Measurements from ENCODE around the gene TMEM89.
A peak's percentile ranks its signal among the peaks of the same experiment; 100 is the strongest.

TMEM89 gene

GRCh38 chr3:48635222-48636021 is 13.9 kb upstream of the TMEM89 start, which contains the start of gene SLC26A6:
Gene SLC26A6 (minus strand): TSS chr3:48635461. CDS start chr3:48635393, 68 bp downstream.
- DNase-seq (ENCODE audit: low read depth, low spot score) = no peak
- H3K9me3 ChIP-seq (ENCODE audit: low read depth, low read length) = no peaks in the 10 kb centered on the region
- TF ChIP-seq POLR2AphosphoS5 (IDR thresholded peaks at IDR 0.05; ENCODE audit: borderline replicate concordance, low read depth, low read length) = peak; percentile 80
- no peak for TF ChIP-seq EZH2 (IDR thresholded peaks at IDR 0.05)
- peak within 1 kb of the TSS; percentile 59 for H3K9ac ChIP-seq (ENCODE audit: insufficient read length)
- H3K4me3 ChIP-seq = peak within 1 kb of the TSS; percentile 83
- H3K36me3 ChIP-seq (ENCODE audit: insufficient read depth, low read length) = no peaks in the 10 kb centered on the region
- no peak within 1 kb of the TSS for H3K27ac ChIP-seq

DNA sequence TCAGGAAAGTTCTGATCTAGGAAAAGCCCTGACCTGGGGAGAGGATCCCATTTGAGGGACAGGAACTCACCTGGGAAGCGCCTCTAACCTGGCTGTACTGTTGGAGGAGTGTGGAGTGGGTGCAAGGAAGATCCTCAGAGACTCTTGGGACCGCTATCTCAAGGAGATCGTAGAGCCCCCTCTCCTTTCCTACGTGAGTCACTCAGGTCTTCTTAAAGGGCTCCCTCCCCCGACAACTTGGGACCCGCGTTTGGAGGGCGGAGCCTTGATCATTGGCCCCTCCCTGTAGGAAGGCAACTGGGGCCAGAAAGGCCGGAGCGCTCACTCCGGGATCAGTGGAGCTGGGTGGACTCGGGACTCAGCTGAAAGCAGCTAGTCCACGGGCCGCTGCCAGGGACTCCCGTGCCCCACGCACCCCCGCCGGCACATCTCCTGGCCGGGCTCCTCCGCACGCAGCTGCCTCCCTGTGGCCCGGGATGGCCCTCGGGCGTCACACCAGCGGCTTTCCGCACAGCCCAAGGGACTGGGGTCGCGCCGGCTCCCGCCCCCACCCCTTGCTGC is 13.2 kb upstream of the TMEM89 start:
- H3K9me3 ChIP-seq (ENCODE audit: low read depth, low read length) = no peaks in the 10 kb centered on the region
- peak overlapping the region; percentile 59 for H3K9ac ChIP-seq (ENCODE audit: insufficient read length)
- H3K27ac ChIP-seq = no peak overlapping the region
- no peaks in the 10 kb centered on the region for H3K36me3 ChIP-seq (ENCODE audit: insufficient read depth, low read length)
- H3K4me3 ChIP-seq = peak overlapping the region; percentile 83
- TF ChIP-seq POLR2AphosphoS5 (IDR thresholded peaks at IDR 0.05; ENCODE audit: borderline replicate concordance, low read depth, low read length) (no peak), FOXP2 (optimal IDR thresholded peaks at IDR 0.05; ENCODE audit: control extremely low read depth, extremely low read length, insufficient read depth) (no peak), EZH2 (IDR thresholded peaks at IDR 0.05) (no peak)
- no peak for DNase-seq (ENCODE audit: low read depth, low spot score)

GRCh38 chr3:48633743-48634142 is 12.2 kb upstream of the TMEM89 start:
- TF ChIP-seq EZH2 (IDR thresholded peaks at IDR 0.05) (no peak), POLR2AphosphoS5 (IDR thresholded peaks at IDR 0.05; ENCODE audit: borderline replicate concordance, low read depth, low read length) (no peak), FOXP2 (optimal IDR thresholded peaks at IDR 0.05; ENCODE audit: control extremely low read depth, extremely low read length, insufficient read depth) (no peak)
- no peak overlapping the region for H3K4me3 ChIP-seq
- no peak overlapping the region for H3K9ac ChIP-seq (ENCODE audit: insufficient read length)
- no peak overlapping the region for H3K27ac ChIP-seq
- H3K9me3 ChIP-seq (ENCODE audit: low read depth, low read length) = no peaks in the 10 kb centered on the region
- H3K36me3 ChIP-seq (ENCODE audit: insufficient read depth, low read length) = no peaks in the 10 kb centered on the region
- no peak for DNase-seq (ENCODE audit: low read depth, low spot score)

DNA sequence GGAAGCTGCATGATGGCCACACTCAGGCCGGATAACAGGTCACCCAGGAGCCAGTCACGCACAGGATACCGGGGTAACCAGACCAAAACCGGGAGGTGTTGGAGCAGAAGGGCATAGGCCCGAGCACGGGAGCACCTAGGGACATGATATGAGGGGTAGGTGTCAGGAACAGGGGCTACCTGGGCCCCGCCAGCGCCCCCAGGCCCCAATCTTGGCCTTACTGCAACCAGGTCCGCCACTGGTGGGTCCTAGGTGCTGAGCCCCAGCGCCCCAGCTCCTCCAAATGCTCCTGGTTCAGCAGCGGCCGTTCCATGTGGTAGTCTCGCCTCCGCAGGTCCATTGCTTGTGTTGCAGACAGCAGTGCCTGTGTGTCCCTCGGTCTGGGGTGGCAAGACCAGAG is 11.7 kb upstream of the TMEM89 start:
- TF ChIP-seq FOXP2 (optimal IDR thresholded peaks at IDR 0.05; ENCODE audit: control extremely low read depth, extremely low read length, insufficient read depth) (no peak), EZH2 (IDR thresholded peaks at IDR 0.05) (no peak), POLR2AphosphoS5 (IDR thresholded peaks at IDR 0.05; ENCODE audit: borderline replicate concordance, low read depth, low read length) (no peak)
- Histone ChIP-seq H3K27ac (no peak overlapping the region), H3K9ac (ENCODE audit: insufficient read length) (no peak overlapping the region), H3K4me3 (no peak overlapping the region), H3K36me3 (ENCODE audit: insufficient read depth, low read length) (no peaks in the 10 kb centered on the region), H3K9me3 (ENCODE audit: low read depth, low read length) (no peaks in the 10 kb centered on the region)
- no peak for DNase-seq (ENCODE audit: low read depth, low spot score)

- no peak for TF ChIP-seq FOXP2 (optimal IDR thresholded peaks at IDR 0.05; ENCODE audit: control extremely low read depth, extremely low read length, insufficient read depth)
- TF ChIP-seq EZH2 (IDR thresholded peaks at IDR 0.05) = no peak
- TF ChIP-seq POLR2AphosphoS5 (IDR thresholded peaks at IDR 0.05; ENCODE audit: borderline replicate concordance, low read depth, low read length) = no peak
These were observed 10.2 kb upstream of the TMEM89 start for GRCh38 chr3:48631516-48632448.

DNA sequence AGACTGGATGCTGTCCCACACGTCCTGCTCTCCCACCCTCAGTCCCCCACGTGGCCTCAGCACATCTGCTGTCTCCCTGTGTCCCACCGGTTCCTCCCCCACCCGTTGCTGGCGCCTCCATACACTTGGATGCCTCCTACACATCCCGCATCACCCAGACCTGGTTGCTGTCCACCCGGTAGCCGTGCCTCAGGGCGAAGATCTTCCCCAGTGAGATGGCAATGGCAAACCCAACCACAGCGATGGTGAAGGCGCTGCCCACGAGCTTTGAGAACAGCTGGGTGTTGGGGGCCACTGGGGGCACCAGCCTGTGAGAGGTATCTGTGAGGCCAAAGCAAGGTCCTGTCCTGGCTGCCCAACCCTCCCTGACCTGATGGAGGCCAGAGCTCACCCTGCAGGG is 9.3 kb upstream of the TMEM89 start:
- TF ChIP-seq POLR2AphosphoS5 (IDR thresholded peaks at IDR 0.05; ENCODE audit: borderline replicate concordance, low read depth, low read length) = no peak
- TF ChIP-seq EZH2 (IDR thresholded peaks at IDR 0.05) = no peak
- no peak for TF ChIP-seq FOXP2 (optimal IDR thresholded peaks at IDR 0.05; ENCODE audit: control extremely low read depth, extremely low read length, insufficient read depth)
- Histone ChIP-seq H3K9me3 (ENCODE audit: low read depth, low read length) (no peaks in the 10 kb centered on the region), H3K4me3 (no peak overlapping the region), H3K27ac (no peak overlapping the region), H3K36me3 (ENCODE audit: insufficient read depth, low read length) (no peaks in the 10 kb centered on the region), H3K9ac (ENCODE audit: insufficient read length) (no peak overlapping the region)
- no peak for DNase-seq (ENCODE audit: low read depth, low spot score)

More at GRCh38 chr3:48631516-48632448, 10.2 kb upstream of the TMEM89 start:
- Histone ChIP-seq H3K4me3 (no peak overlapping the region), H3K36me3 (ENCODE audit: insufficient read depth, low read length) (no peaks in the 10 kb centered on the region), H3K27ac (no peak overlapping the region), H3K9ac (ENCODE audit: insufficient read length) (no peak overlapping the region), H3K9me3 (ENCODE audit: low read depth, low read length) (no peaks in the 10 kb centered on the region)
- DNase-seq (ENCODE audit: low read depth, low spot score) = no peak

DNA sequence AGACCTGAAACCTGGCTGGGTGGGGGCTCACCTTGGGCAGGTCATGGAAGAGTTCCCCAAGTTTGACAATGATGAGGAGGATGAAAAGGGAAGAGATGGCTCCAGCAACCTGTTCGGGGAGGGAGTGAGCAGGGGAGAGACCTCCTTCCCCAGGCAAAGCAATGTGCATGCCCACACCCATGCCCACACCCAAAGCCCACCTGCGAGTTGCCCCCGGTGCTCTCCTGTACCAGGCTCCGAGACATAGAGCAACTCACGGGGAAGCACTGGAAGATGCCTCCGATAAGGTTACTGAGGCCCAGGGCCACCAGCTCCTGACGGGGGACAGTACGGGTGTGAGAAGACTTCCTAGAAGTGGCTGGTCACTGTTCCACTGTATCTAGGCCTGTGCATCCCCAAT is 8.8 kb upstream of the TMEM89 start:
- Histone ChIP-seq H3K4me3 (no peak overlapping the region), H3K9me3 (ENCODE audit: low read depth, low read length) (no peaks in the 10 kb centered on the region), H3K36me3 (ENCODE audit: insufficient read depth, low read length) (no peaks in the 10 kb centered on the region), H3K27ac (no peak overlapping the region), H3K9ac (ENCODE audit: insufficient read length) (no peak overlapping the region)
- DNase-seq (ENCODE audit: low read depth, low spot score) = no peak
- TF ChIP-seq POLR2AphosphoS5 (IDR thresholded peaks at IDR 0.05; ENCODE audit: borderline replicate concordance, low read depth, low read length) (no peak), FOXP2 (optimal IDR thresholded peaks at IDR 0.05; ENCODE audit: control extremely low read depth, extremely low read length, insufficient read depth) (no peak), EZH2 (IDR thresholded peaks at IDR 0.05) (no peak)

GRCh38 chr3:48629894-48630293 is 8.3 kb upstream of the TMEM89 start:
- no peak overlapping the region for H3K27ac ChIP-seq
- H3K36me3 ChIP-seq (ENCODE audit: insufficient read depth, low read length) = no peaks in the 10 kb centered on the region
- no peak overlapping the region for H3K4me3 ChIP-seq
- TF ChIP-seq POLR2AphosphoS5 (IDR thresholded peaks at IDR 0.05; ENCODE audit: borderline replicate concordance, low read depth, low read length) = no peak
- no peak for DNase-seq (ENCODE audit: low read depth, low spot score)
- no peak overlapping the region for H3K9ac ChIP-seq (ENCODE audit: insufficient read length)
- H3K9me3 ChIP-seq (ENCODE audit: low read depth, low read length) = no peaks in the 10 kb centered on the region

All from SK-N-MC (cell line).